Neural crest cell (in vitro differentiated cells): ENCODE results near the gene INSL4. TPM values are rescaled to one million over a fixed set of nuclear protein-coding genes. Genes with fewer than 3 reads are reported as not detected.

ENCODE experiments used
- DNase-seq: peaks from one replicate; pipeline ENCODE4 v3.0.0; 2021; ENCODE audit warnings: low read depth, mixed read lengths, low spot score
- H3K27ac Mint-ChIP-seq: one replicate; pipeline ENCODE4 v1.8.0; 2021; ENCODE audit warnings: mild to moderate bottlenecking, mixed read lengths; ENCODE audit not compliant: unreplicated experiment
- H3K27me3 Mint-ChIP-seq: 2 replicates; pipeline ENCODE4 v1.8.0; 2021; ENCODE audit warnings: low read depth, mild to moderate bottlenecking, mixed read lengths
- H3K36me3 Mint-ChIP-seq: 2 replicates; pipeline ENCODE4 v1.8.0; 2021; ENCODE audit warnings: low read depth, mild to moderate bottlenecking, mixed read lengths
- H3K4me1 Mint-ChIP-seq: 2 replicates; pipeline ENCODE4 v1.8.0; 2021; ENCODE audit warnings: mixed read lengths
- H3K4me3 Mint-ChIP-seq: one replicate; pipeline ENCODE4 v1.8.0; 2021; ENCODE audit warnings: mild to moderate bottlenecking, mixed read lengths
- H3K9me3 Mint-ChIP-seq: 2 replicates; pipeline ENCODE4 v1.8.0; 2021; ENCODE audit warnings: mixed read lengths
- CTCF ChIP-seq: fragments of 200-600 bp; sonication (generic); conservative IDR thresholded peaks from 2 replicates; pipeline ENCODE4 v1.5.0; 2021; ENCODE audit warnings: antibody characterized with exemption, mild to moderate bottlenecking
- total RNA-seq: library from RNA; stranded (reverse); gene quantifications from 2 replicates; pipeline ENCODE4 v1.2.1, GENCODE V29; 2021

INSL4 gene
- total RNA-seq, 1 donor from 2014 or later = not detected

- Mint-ChIP-seq H3K27me3 (no peaks in the 10 kb centered on the region), H3K36me3 (no peaks in the 10 kb centered on the region), H3K9me3 (no peaks in the 10 kb centered on the region), H3K4me3 (no peak overlapping the region), H3K27ac (no peak overlapping the region), H3K4me1 (no peaks in the 10 kb centered on the region)
- no peak for DNase-seq
- peak; percentile 26 for TF ChIP-seq CTCF
Observed at GRCh38 chr9:5263351-5264218, 32.4 kb downstream of the INSL4 start.

GRCh38 chr9:5264219-5264595 lies 33.0 kb downstream of the INSL4 start:
- no peak for TF ChIP-seq CTCF
- H3K9me3 Mint-ChIP-seq = no peaks in the 10 kb centered on the region
- H3K4me3 Mint-ChIP-seq = no peak overlapping the region
- no peaks in the 10 kb centered on the region for H3K27me3 Mint-ChIP-seq
- H3K36me3 Mint-ChIP-seq = no peaks in the 10 kb centered on the region
- no peak overlapping the region for H3K27ac Mint-ChIP-seq
- peaks cover 3% of the 10 kb centered on the region for H3K4me1 Mint-ChIP-seq
- DNase-seq = no peak

- DNase-seq = no peak
- H3K27me3 Mint-ChIP-seq = no peaks in the 10 kb centered on the region
Observed at GRCh38 chr9:5265939-5266338, 34.7 kb downstream of the INSL4 start.

GRCh38 chr9:5269249-5269715 lies 38.1 kb downstream of the INSL4 start:
- no peaks in the 10 kb centered on the region for H3K36me3 Mint-ChIP-seq
- no peak for DNase-seq
- no peak overlapping the region for H3K27ac Mint-ChIP-seq
- no peaks in the 10 kb centered on the region for H3K27me3 Mint-ChIP-seq
- H3K4me3 Mint-ChIP-seq = no peak overlapping the region
- TF ChIP-seq CTCF = no peak
- H3K9me3 Mint-ChIP-seq = no peaks in the 10 kb centered on the region
- peaks cover 6% of the 10 kb centered on the region for H3K4me1 Mint-ChIP-seq

More at GRCh38 chr9:5265939-5266338, 34.7 kb downstream of the INSL4 start:
- no peak overlapping the region for H3K4me3 Mint-ChIP-seq
- H3K36me3 Mint-ChIP-seq = no peaks in the 10 kb centered on the region
- H3K4me1 Mint-ChIP-seq = peaks cover 6% of the 10 kb centered on the region
- H3K9me3 Mint-ChIP-seq = no peaks in the 10 kb centered on the region
- H3K27ac Mint-ChIP-seq = no peak overlapping the region
- TF ChIP-seq CTCF = no peak

- DNase-seq = no peak
- Mint-ChIP-seq H3K36me3 (no peaks in the 10 kb centered on the region), H3K4me1 (no peaks in the 10 kb centered on the region), H3K9me3 (peaks cover 2% of the 10 kb centered on the region), H3K4me3 (no peak overlapping the region), H3K27me3 (no peaks in the 10 kb centered on the region), H3K27ac (no peak overlapping the region)
- TF ChIP-seq CTCF = no peak
Observed at GRCh38 chr9:5274770-5275169, 43.6 kb downstream of the INSL4 start.
